HepG2 (cell line): Measurements from ENCODE around the gene MTSS2.

Experiments used
- CHD2 ChIP-seq: IDR thresholded peaks from 2 replicates; pipeline ENCODE4 v1.6.1; 2011; ENCODE audit warnings: low read depth, low read length, improper control_type of control experiment
- MYNN ChIP-seq: sonication (generic); formaldehyde crosslinking; IDR thresholded peaks from 2 replicates; pipeline ENCODE4 v1.4.0; 2020; ENCODE audit warnings: mild to moderate bottlenecking, low read depth, missing genetic modification reagents
- POLR2A ChIP-seq, 2 experiments: IDR thresholded peaks; 2 replicates each; pipeline ENCODE4 v1.6.1; 2011; ENCODE audit warnings: low read depth in 2 of 2, low read length in 2 of 2, mild to moderate bottlenecking in 1 of 2, moderate library complexity in 1 of 2; ENCODE audit not compliant: insufficient read depth in 1 of 2
- XRCC5 ChIP-seq: fragments of 200-400 bp; formaldehyde crosslinking; optimal IDR thresholded peaks from 2 replicates; pipeline ENCODE3; 2017; ENCODE audit warnings: mild to moderate bottlenecking, low read length
- TF ChIP-seq, protein P1 (sequence below): sonication (generic); formaldehyde crosslinking; IDR thresholded peaks from 2 replicates; pipeline ENCODE4 v1.4.0; 2020; ENCODE audit warnings: missing genetic modification reagents

DNA sequence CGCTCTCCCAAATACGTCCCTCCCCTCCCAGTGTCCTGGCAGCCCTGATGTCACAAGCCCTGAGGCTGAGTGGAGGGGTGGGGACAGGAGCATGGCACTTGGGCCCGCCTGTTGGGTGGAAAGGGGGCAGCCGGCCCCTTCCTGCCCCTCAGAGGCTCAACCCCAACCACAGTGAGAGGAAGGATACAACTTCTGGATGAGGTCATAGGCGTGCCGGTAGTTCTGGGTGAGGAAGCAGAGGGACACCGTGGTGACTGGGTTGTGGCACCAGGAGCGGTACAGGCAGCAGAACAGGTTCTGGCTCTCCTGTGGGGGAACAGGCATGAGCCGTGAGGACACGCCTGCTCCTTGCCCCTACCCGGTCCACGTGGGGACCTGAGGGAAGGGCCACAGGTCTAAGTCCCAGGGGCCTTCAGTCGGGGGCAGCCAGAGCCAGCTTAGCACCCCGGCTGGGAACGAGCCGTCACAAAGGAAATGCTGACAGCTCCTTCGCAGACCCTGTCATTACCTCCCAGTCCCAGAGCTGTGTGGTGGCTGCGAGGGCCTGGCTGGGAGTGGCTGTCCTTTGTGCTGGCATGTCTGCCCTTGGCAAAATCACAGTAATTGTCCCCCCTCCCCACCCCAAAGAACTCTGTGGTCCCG lies 11.2 kb upstream of the MTSS2 start:
- TF ChIP-seq POLR2A (IDR thresholded peaks at IDR 0.05; ENCODE audit: insufficient read depth in 1 of 2, low read depth in 2 of 2, low read length in 2 of 2), result no peak
- TF ChIP-seq CHD2, result no peak
- TF ChIP-seq, protein P1, sequence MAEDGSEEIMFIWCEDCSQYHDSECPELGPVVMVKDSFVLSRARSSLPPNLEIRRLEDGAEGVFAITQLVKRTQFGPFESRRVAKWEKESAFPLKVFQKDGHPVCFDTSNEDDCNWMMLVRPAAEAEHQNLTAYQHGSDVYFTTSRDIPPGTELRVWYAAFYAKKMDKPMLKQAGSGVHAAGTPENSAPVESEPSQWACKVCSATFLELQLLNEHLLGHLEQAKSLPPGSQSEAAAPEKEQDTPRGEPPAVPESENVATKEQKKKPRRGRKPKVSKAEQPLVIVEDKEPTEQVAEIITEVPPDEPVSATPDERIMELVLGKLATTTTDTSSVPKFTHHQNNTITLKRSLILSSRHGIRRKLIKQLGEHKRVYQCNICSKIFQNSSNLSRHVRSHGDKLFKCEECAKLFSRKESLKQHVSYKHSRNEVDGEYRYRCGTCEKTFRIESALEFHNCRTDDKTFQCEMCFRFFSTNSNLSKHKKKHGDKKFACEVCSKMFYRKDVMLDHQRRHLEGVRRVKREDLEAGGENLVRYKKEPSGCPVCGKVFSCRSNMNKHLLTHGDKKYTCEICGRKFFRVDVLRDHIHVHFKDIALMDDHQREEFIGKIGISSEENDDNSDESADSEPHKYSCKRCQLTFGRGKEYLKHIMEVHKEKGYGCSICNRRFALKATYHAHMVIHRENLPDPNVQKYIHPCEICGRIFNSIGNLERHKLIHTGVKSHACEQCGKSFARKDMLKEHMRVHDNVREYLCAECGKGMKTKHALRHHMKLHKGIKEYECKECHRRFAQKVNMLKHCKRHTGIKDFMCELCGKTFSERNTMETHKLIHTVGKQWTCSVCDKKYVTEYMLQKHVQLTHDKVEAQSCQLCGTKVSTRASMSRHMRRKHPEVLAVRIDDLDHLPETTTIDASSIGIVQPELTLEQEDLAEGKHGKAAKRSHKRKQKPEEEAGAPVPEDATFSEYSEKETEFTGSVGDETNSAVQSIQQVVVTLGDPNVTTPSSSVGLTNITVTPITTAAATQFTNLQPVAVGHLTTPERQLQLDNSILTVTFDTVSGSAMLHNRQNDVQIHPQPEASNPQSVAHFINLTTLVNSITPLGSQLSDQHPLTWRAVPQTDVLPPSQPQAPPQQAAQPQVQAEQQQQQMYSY (CRISPR knock-in tag), result no peak
- no peak for TF ChIP-seq XRCC5
- no peak for TF ChIP-seq MYNN (CRISPR knock-in tag)
